Heart left ventricle (tissue), 16 donors: ENCODE results near the gene SMARCD3. TPM values are rescaled to one million over a fixed set of nuclear protein-coding genes. Genes with fewer than 3 reads are reported as not detected.

Experiments used
- ATAC-seq, 4 donors: fragments of 200-7000 bp; cut with Tn5 transposase; one replicate each; pipeline ENCODE4 v1.9.1; 2020 to 2022; ENCODE audit warnings: moderate library complexity in 4 of 4, mild to moderate bottlenecking in 3 of 4, moderate number of reproducible peaks in 1 of 4
- DNase-seq, 5 donors: peaks; one replicate each; pipeline ENCODE4 v3.0.0-alpha.2; 2020
- H3K27ac ChIP-seq, 12 donors: fragments of 200-600 bp; sonication (generic) in 4 of 12; one replicate each; pipeline versions ENCODE4 v1.5.0 to v1.8.0; 2016 to 2022; ENCODE audit warnings: mild to moderate bottlenecking in 2 of 12
- H3K27me3 ChIP-seq, 9 donors: fragments of 200-600 bp; sonication (generic) in 2 of 9; one replicate each; pipeline versions ENCODE4 v1.5.1 to v1.8.0; 2016 to 2022; ENCODE audit warnings: mild to moderate bottlenecking in 3 of 9
- H3K36me3 ChIP-seq, 9 donors: fragments of 200-600 bp; sonication (generic) in 2 of 9; one replicate each; pipeline versions ENCODE4 v1.5.0 to v1.8.0; 2018 to 2022; ENCODE audit warnings: mild to moderate bottlenecking in 2 of 9
- H3K4me1 ChIP-seq, 12 donors: fragments of 200-600 bp; sonication (generic) in 4 of 12; one replicate each; pipeline versions ENCODE4 v1.5.0 to v1.8.0; 2016 to 2022; ENCODE audit warnings: mild to moderate bottlenecking in 3 of 12
- H3K4me3 ChIP-seq, 12 donors: fragments of 200-600 bp; sonication (generic) in 4 of 12; one replicate each; pipeline versions ENCODE4 v1.5.0 to v1.8.0; 2017 to 2022; ENCODE audit warnings: mild to moderate bottlenecking in 9 of 12, moderate library complexity in 4 of 12
- H3K9me3 ChIP-seq, 12 donors: fragments of 200-600 bp; sonication (generic) in 4 of 12; one replicate each; pipeline versions ENCODE4 v1.5.0 to v1.8.0; 2016 to 2022; ENCODE audit warnings: mild to moderate bottlenecking in 1 of 12
- POLR2A ChIP-seq, 2 donors: fragments of 450-650 bp; IDR thresholded peaks; one replicate each; pipeline ENCODE4 v1.6.1; 2017; ENCODE audit warnings: antibody characterized with exemption in 2 of 2, mild to moderate bottlenecking in 2 of 2, moderate library complexity in 2 of 2
- WGBS, 4 donors: extraction: QIAGEN DNeasy Blood & Tissue Kit in 2 of 4; methylation state at CpG; one replicate each; pipeline versions ENCODE4 v1.1.5 to v1.1.7; 2013 to 2018; 5-methylcytosine and 5-hydroxymethylcytosine counted together
- intact Hi-C, 10 donors: fragments of 100-400 bp; cut with DNase I; formaldehyde crosslinking; loops; one replicate each; pipeline versions ENCODE4 v1.11.1 to v1.14.2; 2022
- polyA plus RNA-seq, 2 donors: library from polyadenylated mRNA; stranded (reverse); fragments of 200-250 nt; gene quantifications; one replicate each; pipeline ENCODE4 v1.2.3, GENCODE V29; 2013
- total RNA-seq, 9 donors: library from RNA; depleted of rRNA in 2 of 9; stranded (reverse); fragments of >200 nt in 2 of 9; fragmentation: NEBNext Ultra II Directional in 3 of 9; extraction: Animal tissue kit (Norgen Biotek cat#: 25700) in 3 of 9; gene quantifications; one replicate each; pipeline versions ENCODE4 v1.1.0 to v1.2.4, GENCODE V29; 2016 to 2023
- TF ChIP-seq, protein P1 (sequence below), 12 donors: fragments of 200-600 bp; sonication (generic) in 4 of 12; IDR thresholded peaks; one replicate each; pipeline versions ENCODE4 v1.5.0 to v1.8.0; 2018 to 2022; ENCODE audit warnings: antibody characterized with exemption in 12 of 12, mild to moderate bottlenecking in 5 of 12
- donor health status: ischemic (EF 13 %, LVEDD 7.1; RV severe dilation, severe dysfunction).
- donor health status: healthy with polysubstance abuse.
- donor health status: DM: no; HTN: yes; CAD: no.
- donor health status: DM: no; HTN: no; CAD: no.
- donor health status: ischemic (EF 25% LVEDD 6.9; RV normal size, moderate dysfunction).
- donor health status: ischemic (EF 25% LVEDD 5.7; RV mildly dilated, moderate dysfunction).
- donor health status: healthy.
- donor health status: DM: yes; HTN: yes; CAD: no.
- donor health status: ischemic (EF 35%, LVEDD 5.7; RV mildly dilated, moderate dysfunction).
- donor health status: nonischemic (EF 11% LVEDD 7.7; RV severe dilation, severe dysfunction).
- donor health status: DM: yes; HTN: yes; CAD: no.
- donor health status: PGD.
- donor health status: ischemic (EF 29% LVEDD 5.4; RV normal size, mild dysfunction).
- donor health status: nonischemic (EF 23%, LVEDD 6.1; RV moderate dilation, normal function).

Gene SMARCD3
- total and polyA plus RNA-seq, 11 donors: 59.7 to 108 (median 92.2) TPM

- intact Hi-C loops: loop anchor here in 2 of 10 donors (2.0 to 5.0 kb wide), 2 partner anchors 46 to 60 kb away; partner anchors contain the start of gene ASB10 (in 1 of the 2)
- peaks cover 0 to 33% (median 23%) of the 10 kb centered on the region in 9 donors for H3K36me3 ChIP-seq
- H3K27ac ChIP-seq: peak within 1 kb of the TSS; percentile 59 to 90 (median 86)
- 0 to 1% (median 0%) methylated on average over 38 to 79 of the region's 79 CpGs for WGBS, 4 donors
- no peaks in the 10 kb centered on the region for H3K27me3 ChIP-seq
- peak; percentile 89 to 95 (median 94) for ATAC-seq
- H3K4me3 ChIP-seq: peak within 1 kb of the TSS; percentile 85 to 98 (median 96)
- H3K9me3 ChIP-seq: no peaks in the 10 kb centered on the region
- H3K4me1 ChIP-seq: peaks cover 0 to 42% (median 26%) of the 10 kb centered on the region in 12 donors
- DNase-seq: peak; percentile 93 to 96 (median 96)
- peak; percentile 70 to 90 for TF ChIP-seq POLR2A (IDR thresholded peaks at IDR 0.05)
- TF ChIP-seq, protein P1, sequence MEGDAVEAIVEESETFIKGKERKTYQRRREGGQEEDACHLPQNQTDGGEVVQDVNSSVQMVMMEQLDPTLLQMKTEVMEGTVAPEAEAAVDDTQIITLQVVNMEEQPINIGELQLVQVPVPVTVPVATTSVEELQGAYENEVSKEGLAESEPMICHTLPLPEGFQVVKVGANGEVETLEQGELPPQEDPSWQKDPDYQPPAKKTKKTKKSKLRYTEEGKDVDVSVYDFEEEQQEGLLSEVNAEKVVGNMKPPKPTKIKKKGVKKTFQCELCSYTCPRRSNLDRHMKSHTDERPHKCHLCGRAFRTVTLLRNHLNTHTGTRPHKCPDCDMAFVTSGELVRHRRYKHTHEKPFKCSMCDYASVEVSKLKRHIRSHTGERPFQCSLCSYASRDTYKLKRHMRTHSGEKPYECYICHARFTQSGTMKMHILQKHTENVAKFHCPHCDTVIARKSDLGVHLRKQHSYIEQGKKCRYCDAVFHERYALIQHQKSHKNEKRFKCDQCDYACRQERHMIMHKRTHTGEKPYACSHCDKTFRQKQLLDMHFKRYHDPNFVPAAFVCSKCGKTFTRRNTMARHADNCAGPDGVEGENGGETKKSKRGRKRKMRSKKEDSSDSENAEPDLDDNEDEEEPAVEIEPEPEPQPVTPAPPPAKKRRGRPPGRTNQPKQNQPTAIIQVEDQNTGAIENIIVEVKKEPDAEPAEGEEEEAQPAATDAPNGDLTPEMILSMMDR (IDR thresholded peaks at IDR 0.05): no peak
Measured at GRCh38 chr7:151232091-151232916, 16.2 kb downstream of the SMARCD3 start, which contains the start of gene CHPF2. Gene CHPF2 (plus strand): TSS chr7:151232483. CDS start chr7:151234012, 1,529 bp downstream.

DNA sequence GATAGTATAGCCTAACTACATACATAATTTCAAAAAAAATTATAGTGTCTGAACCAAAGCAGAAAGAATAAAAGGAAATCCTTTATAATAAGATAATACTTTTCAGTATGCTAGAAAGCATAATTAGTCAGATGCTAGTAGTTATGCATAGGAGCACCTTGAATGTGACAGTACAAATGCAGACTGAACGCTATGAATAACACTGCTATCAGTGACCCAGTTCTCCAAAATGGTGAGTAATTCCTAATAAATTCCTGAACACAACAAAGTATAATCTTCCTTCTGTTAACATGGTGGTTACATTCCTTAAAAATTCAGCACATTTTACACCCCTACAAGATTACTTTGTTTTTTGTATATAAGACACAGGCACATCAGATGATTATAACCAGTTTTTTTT is 17.4 kb downstream of the SMARCD3 start:
- intact Hi-C loops: loop anchor here in 1 of 10 donors (5.0 kb wide), 1 partner anchor 59 kb away; no protein-coding TSS in a partner anchor
- H3K9me3 ChIP-seq: no peaks in the 10 kb centered on the region
- H3K27me3 ChIP-seq: no peaks in the 10 kb centered on the region
- TF ChIP-seq POLR2A (IDR thresholded peaks at IDR 0.05): no peak
- TF ChIP-seq, protein P1 (IDR thresholded peaks at IDR 0.05): no peak
- ATAC-seq (no peak), DNase-seq (no peak)
- H3K36me3 ChIP-seq: peaks cover 0 to 21% (median 11%) of the 10 kb centered on the region in 9 donors
- H3K27ac ChIP-seq: peak overlapping the region in 1 of 12 donors; percentile 88
- H3K4me1 ChIP-seq: peaks cover 0 to 48% (median 31%) of the 10 kb centered on the region in 12 donors
- 45 to 70% (median 49%) methylated on average over 1 of the region's 1 CpG for WGBS, 4 donors
- H3K4me3 ChIP-seq: no peak overlapping the region

- ATAC-seq (no peak), DNase-seq (no peak)
- H3K27ac ChIP-seq: no peak overlapping the region
- WGBS, 4 donors: 90 to 93% (median 92%) methylated on average over 10 of the region's 10 CpGs
- no peaks in the 10 kb centered on the region for H3K9me3 ChIP-seq
- peaks cover 3 to 55% (median 41%) of the 10 kb centered on the region in 12 donors for H3K4me1 ChIP-seq
- intact Hi-C loops: loop anchor here in 1 of 10 donors (10.0 kb wide), 1 partner anchor 174 kb away; the partner anchor contains the start of genes CDK5 and SLC4A2
- H3K36me3 ChIP-seq: peaks cover 0 to 16% (median 8%) of the 10 kb centered on the region in 9 donors
- no peak overlapping the region for H3K4me3 ChIP-seq
- TF ChIP-seq POLR2A (IDR thresholded peaks at IDR 0.05): no peak
- H3K27me3 ChIP-seq: no peaks in the 10 kb centered on the region
Measured at GRCh38 chr7:151229249-151229648, 19.2 kb downstream of the SMARCD3 start.

DNA sequence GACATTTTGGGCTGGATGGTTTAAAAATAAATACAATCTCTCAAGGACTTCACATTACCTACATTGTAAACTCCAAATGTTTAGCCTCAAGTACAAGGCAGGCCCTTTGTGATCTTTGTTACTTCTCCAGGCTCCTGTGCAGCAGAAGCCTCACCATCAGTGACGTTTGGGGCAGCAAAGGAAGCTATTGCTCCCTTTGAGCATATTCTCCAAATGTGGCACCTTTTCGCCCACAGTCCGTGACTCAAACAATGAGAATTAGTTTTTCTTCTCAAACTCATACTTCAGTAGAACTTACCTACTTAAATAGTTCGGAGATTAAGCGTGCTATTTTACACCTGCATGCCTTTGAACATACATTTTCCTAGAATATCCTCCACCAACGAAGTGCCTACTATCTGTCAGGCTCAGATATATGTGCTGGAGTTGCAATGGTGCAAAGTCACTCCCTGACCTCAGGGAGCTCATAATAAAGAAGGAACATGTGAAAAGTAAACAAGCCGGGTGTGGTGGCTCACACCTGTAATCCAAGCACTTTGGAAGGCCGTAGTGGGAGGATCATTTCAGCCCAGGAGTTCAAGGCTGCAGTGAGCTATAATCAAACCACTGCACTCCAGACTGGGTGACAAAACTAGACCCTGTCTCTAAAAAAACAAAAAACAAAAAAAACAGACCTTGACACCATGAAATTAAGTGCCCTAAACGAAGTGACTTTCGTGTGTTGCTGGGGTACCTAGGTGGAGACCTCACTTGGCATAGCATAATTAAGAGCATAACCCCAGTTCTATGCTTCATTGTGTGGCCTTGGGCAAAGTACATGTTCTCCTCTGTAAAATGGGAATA is 20.2 kb downstream of the SMARCD3 start:
- ATAC-seq (no peak), DNase-seq (no peak)
- Histone ChIP-seq H3K9me3 (no peaks in the 10 kb centered on the region), H3K27me3 (no peaks in the 10 kb centered on the region), H3K4me1 (peaks cover 3 to 45% (median 32%) of the 10 kb centered on the region in 12 donors), H3K27ac (peak overlapping the region in 11 of 12 donors; percentile 69 to 87 (median 81)), H3K36me3 (peaks cover 0 to 24% (median 18%) of the 10 kb centered on the region in 9 donors), H3K4me3 (peak overlapping the region in 11 of 12 donors; percentile 52 to 99 (median 89))
- WGBS, 4 donors: 70 to 73% (median 73%) methylated on average over 10 of the region's 10 CpGs
- intact Hi-C loops: loop anchor here in 1 of 10 donors (10.0 kb wide), 1 partner anchor 173 kb away; the partner anchor contains the start of genes CDK5 and SLC4A2
- no peak for TF ChIP-seq POLR2A (IDR thresholded peaks at IDR 0.05)
- TF ChIP-seq, protein P1 (IDR thresholded peaks at IDR 0.05): no peak
